Measurements from ENCODE around the gene PRDM16. TPM values are rescaled to one million over a fixed set of nuclear protein-coding genes. Genes with fewer than 3 reads are reported as not detected.

PRDM16 gene
- polyA plus RNA-seq, 2 of the 4 experiments (the other 2 are of a cell fraction), result 0.03 to 0.35 TPM

GRCh38 chr1:3266870-3267549 is 198.0 kb downstream of the PRDM16 start:
- Histone ChIP-seq H3K4me1 (no peaks in the 10 kb centered on the region), H3K4me2 (no peak overlapping the region), H3K27ac (no peak overlapping the region), H3K9me3 (no peaks in the 10 kb centered on the region), H3K4me3 (no peak overlapping the region)
- TF ChIP-seq MAFK (IDR thresholded peaks at IDR 0.05; ENCODE audit: partially characterized antibody) (peak; percentile 16), ELK1 (IDR thresholded peaks at IDR 0.05; ENCODE audit: low read depth, low read length) (no peak)
- POLR2A ChIA-PET, result no interaction called here
- ATAC-seq, result no peak
- no peak for FAIRE-seq
- DNase-seq (ENCODE audit: low read depth in 1 of 2, low spot score in 1 of 2), result no peak
- CTCF ChIA-PET, result no interaction called here
- 37% methylated on average over 26 of the region's 27 CpGs for WGBS (ENCODE audit: missing lambda C conversion rate)

GRCh38 chr1:3267550-3268270 is 198.7 kb downstream of the PRDM16 start:
- Histone ChIP-seq H3K4me3 (no peak overlapping the region), H3K9me3 (no peaks in the 10 kb centered on the region), H3K27ac (no peak overlapping the region), H3K4me1 (no peaks in the 10 kb centered on the region), H3K4me2 (no peak overlapping the region)
- ChIA-PET POLR2A (no interaction called here), CTCF (no interaction called here)
- FAIRE-seq, result no peak
- WGBS (ENCODE audit: missing lambda C conversion rate), result 56% methylated on average over 28 of the region's 43 CpGs
- TF ChIP-seq ATOH8 (CRISPR knock-in tag; IDR thresholded peaks at IDR 0.05; ENCODE audit: low read depth) (no peak), EHF (CRISPR knock-in tag; IDR thresholded peaks at IDR 0.05) (no peak), MAX (IDR thresholded peaks at IDR 0.05) (no peak), EHMT2 (IDR thresholded peaks at IDR 0.05; ENCODE audit: low read depth) (no peak), HOXA7 (CRISPR knock-in tag; IDR thresholded peaks at IDR 0.05) (no peak), HDAC2 (IDR thresholded peaks at IDR 0.05) (no peak), EP300 (IDR thresholded peaks at IDR 0.05) (no peak), FOSB (CRISPR knock-in tag; IDR thresholded peaks at IDR 0.05) (no peak), USF2 (IDR thresholded peaks at IDR 0.05) (no peak), JUN (IDR thresholded peaks at IDR 0.05) (no peak), ELK1 (IDR thresholded peaks at IDR 0.05; ENCODE audit: low read depth, low read length) (no peak), FOXS1 (CRISPR knock-in tag; IDR thresholded peaks at IDR 0.05) (no peak), PBX3 (IDR thresholded peaks at IDR 0.05) (no peak), HES2 (IDR thresholded peaks at IDR 0.05) (no peak), MYC (IDR thresholded peaks at IDR 0.05; ENCODE audit: borderline replicate concordance, low read length) (no peak), MAZ (IDR thresholded peaks at IDR 0.05; ENCODE audit: borderline replicate concordance, low read depth, low read length) (no peak), GATA3 (IDR thresholded peaks at IDR 0.05; ENCODE audit: borderline replicate concordance) (no peak), RCOR1 (IDR thresholded peaks at IDR 0.05; ENCODE audit: low read depth, low read length) (no peak), CHD2 (IDR thresholded peaks at IDR 0.05; ENCODE audit: low read length, partially characterized antibody) (no peak), CBX8 (IDR thresholded peaks at IDR 0.05) (no peak)
- no peak for ATAC-seq
- no peak for DNase-seq (ENCODE audit: low read depth in 1 of 2, low spot score in 1 of 2)

Measured in A549 (cell line).